IPS-15b (cell line): ENCODE measurements around the gene NBPF12.
A peak's percentile ranks its signal among the peaks of the same experiment; 100 is the strongest.
"Not testable (repeated sequence)": the region's sequence is repeated elsewhere in the genome, so short reads cannot be mapped to it uniquely, and the experiment has no call there.

Source experiments
- H3K27me3 ChIP-seq: one replicate; pipeline ENCODE4 v1.6.1; 2013; ENCODE audit warnings: low read length; ENCODE audit not compliant: control insufficient read depth, insufficient read depth
- H3K36me3 ChIP-seq: one replicate; pipeline ENCODE4 v1.6.1; 2013; ENCODE audit warnings: low read length; ENCODE audit not compliant: control insufficient read depth, insufficient read depth
- H3K4me1 ChIP-seq: one replicate; pipeline ENCODE4 v1.6.1; 2013; ENCODE audit warnings: mild to moderate bottlenecking, low read length; ENCODE audit not compliant: control insufficient read depth, insufficient read depth
- H3K4me3 ChIP-seq: one replicate; pipeline ENCODE4 v1.5.1; 2013; ENCODE audit warnings: low read depth, low read length
- H3K9ac ChIP-seq: one replicate; pipeline ENCODE4 v1.6.1; 2013; ENCODE audit warnings: low read depth, mild to moderate bottlenecking, low read length
- H3K9me3 ChIP-seq: one replicate; pipeline ENCODE4 v1.6.1; 2013; ENCODE audit warnings: mild to moderate bottlenecking, low read length; ENCODE audit not compliant: control insufficient read depth, insufficient read depth

NBPF12 gene

DNA sequence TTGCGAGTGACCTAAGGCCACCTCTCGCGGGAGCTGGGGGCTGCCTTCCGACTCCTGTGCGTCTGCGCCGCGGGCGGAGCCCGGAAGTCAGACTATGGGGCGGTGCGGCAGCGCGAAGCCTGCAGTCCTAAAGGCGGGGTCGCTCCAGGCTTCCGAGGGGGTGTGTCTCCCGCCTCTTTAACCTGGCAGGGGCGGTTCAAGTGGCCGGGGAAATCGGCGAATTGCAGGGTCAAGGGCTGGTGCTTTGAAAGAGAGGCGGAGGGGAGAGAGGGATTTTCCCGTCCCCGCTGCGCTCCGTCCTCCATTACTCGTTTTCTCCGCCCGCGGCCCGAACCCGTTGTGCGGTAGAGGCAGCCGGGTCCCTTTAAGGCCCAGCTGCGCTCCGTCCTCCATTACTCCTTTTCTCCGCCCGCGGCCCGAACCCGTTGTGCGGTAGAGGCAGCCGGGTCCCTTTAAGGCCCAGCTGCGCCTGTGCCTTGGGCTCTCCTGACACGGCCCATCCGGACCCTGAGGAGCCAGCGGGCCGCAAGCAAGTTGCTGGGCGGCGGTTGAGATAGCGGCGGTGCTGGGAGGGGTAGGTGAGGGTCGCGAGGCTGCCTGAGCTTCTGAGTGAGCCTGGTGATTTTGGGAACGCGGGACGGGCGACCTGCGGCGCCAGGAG is at the start of gene NBPF12:
NBPF12 (plus strand) TSS at position 83 of the 661 bp plus-strand sequence. CDS start 21,820 bp downstream, outside the sequence.
- not testable (repeated sequence) for H3K27me3 ChIP-seq, H3K36me3 ChIP-seq, H3K4me1 ChIP-seq, H3K9me3 ChIP-seq
- H3K4me3 ChIP-seq = peak within 1 kb of the TSS; percentile 56
- peak within 1 kb of the TSS; percentile 47 for H3K9ac ChIP-seq

DNA sequence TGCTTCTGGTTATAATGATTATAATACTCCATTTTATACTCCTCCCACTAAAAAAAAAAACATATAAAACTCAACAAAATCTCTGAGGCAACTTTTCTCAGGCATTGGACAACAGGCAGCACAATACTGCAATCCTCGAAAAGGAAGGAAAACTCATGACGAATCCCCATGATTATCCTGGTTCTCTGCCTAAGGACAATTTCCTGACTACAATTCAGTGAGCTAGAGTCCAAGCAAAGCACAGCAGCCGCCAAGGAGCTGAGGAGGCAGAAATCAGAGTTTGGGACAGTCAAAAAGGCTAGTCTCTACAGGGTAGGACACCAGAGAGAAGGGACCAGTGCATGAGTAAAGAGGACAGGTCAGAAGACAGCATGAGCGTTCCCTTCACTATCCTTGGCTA is 46.8 kb upstream of the NBPF12 start:
- H3K4me3 ChIP-seq, H3K9ac ChIP-seq, H3K36me3 ChIP-seq, H3K4me1 ChIP-seq, H3K27me3 ChIP-seq, H3K9me3 ChIP-seq: not testable (repeated sequence)

DNA sequence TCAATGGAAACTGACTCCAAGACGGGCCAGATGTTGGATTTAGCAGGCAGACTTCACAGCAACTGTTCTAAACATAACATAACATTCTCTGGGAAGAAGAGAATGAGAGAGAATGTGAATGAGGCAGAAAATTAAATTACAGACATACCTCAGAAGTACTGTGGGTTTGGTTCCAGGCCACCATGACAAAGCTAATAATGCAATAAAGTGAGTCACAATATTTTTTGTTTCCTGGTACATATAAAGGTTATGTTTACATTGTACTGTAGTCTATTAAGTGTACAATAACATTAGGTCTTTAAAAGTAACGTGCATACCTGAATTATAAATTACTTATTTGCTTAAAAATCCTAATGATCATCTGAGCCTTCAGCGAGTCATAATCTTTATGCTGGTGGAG is 45.8 kb upstream of the NBPF12 start:
- not testable (repeated sequence) for H3K27me3 ChIP-seq, H3K4me3 ChIP-seq, H3K9ac ChIP-seq, H3K36me3 ChIP-seq, H3K9me3 ChIP-seq, H3K4me1 ChIP-seq

DNA sequence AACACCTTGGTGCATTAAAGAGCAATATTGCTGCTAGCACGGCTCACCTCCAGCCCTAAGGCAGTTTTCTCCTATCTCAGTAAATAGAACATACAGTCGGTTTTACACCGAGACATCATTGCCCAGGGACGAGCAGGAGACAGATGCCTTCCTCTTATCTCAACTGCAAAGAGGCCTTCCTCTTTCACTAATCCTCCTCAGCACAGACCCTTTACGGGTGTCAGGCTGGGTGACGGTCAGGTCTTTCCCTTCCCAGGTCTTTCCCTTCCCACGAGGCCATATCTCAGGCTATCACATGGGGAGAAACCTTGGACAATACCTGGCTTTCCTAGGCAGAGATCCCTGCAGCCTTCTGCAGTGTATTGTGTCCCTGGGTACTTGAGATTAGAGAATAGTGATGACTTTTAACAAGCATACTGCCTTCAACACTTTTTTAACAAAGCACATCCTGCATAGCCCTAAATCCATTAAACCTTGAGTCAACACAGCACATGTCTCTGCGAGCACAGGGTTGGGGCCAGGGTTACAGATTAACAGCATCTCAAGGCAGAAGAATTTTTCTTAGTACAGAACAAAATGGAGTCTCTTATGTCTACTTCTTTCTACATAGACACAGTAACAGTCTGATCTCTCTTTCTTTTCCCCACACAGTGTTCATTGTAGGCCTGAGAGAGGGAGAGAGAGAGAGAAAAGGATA is 30.4 kb upstream of the NBPF12 start:
- not testable (repeated sequence) for H3K36me3 ChIP-seq, H3K4me1 ChIP-seq, H3K4me3 ChIP-seq, H3K27me3 ChIP-seq, H3K9ac ChIP-seq, H3K9me3 ChIP-seq

GRCh38 chr1:146912975-146913374 is 25.1 kb upstream of the NBPF12 start:
- H3K27me3 ChIP-seq, H3K4me3 ChIP-seq, H3K9ac ChIP-seq, H3K36me3 ChIP-seq, H3K9me3 ChIP-seq, H3K4me1 ChIP-seq: not testable (repeated sequence)

DNA sequence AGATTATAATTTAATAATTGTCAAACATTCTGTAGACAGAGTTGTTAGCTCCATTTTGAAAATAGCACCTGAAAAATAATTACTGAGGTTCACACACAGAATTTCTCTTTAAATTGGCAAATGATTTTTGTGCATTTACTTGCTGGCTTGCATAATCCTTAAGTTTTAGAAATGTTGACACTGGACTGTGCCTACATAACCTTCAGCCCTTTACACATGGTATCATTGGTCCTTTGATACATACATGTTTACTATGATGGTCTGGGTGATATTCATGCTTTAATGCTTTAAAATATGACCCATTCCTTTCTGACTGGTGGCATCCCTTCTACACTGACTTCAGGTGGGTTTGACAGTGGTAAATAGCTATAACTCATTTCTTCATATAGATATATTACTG is 17.3 kb upstream of the NBPF12 start:
- H3K27me3 ChIP-seq, H3K36me3 ChIP-seq, H3K9ac ChIP-seq, H3K4me1 ChIP-seq, H3K9me3 ChIP-seq, H3K4me3 ChIP-seq: not testable (repeated sequence)

- not testable (repeated sequence) for H3K9ac ChIP-seq, H3K27me3 ChIP-seq, H3K9me3 ChIP-seq, H3K4me1 ChIP-seq, H3K4me3 ChIP-seq, H3K36me3 ChIP-seq
Observed at GRCh38 chr1:146922614-146923013, 15.5 kb upstream of the NBPF12 start.

GRCh38 chr1:146924106-146924505 is 14.0 kb upstream of the NBPF12 start:
- not testable (repeated sequence) for H3K9ac ChIP-seq, H3K36me3 ChIP-seq, H3K9me3 ChIP-seq, H3K4me3 ChIP-seq, H3K27me3 ChIP-seq, H3K4me1 ChIP-seq

GRCh38 chr1:146926413-146926812 is 11.7 kb upstream of the NBPF12 start:
- not testable (repeated sequence) for H3K27me3 ChIP-seq, H3K9ac ChIP-seq, H3K4me1 ChIP-seq, H3K9me3 ChIP-seq, H3K36me3 ChIP-seq, H3K4me3 ChIP-seq

- not testable (repeated sequence) for H3K9me3 ChIP-seq, H3K4me1 ChIP-seq, H3K9ac ChIP-seq, H3K27me3 ChIP-seq, H3K36me3 ChIP-seq, H3K4me3 ChIP-seq
Observed at GRCh38 chr1:146930225-146930624, 7.9 kb upstream of the NBPF12 start.

GRCh38 chr1:146934390-146935223 is 3.5 kb upstream of the NBPF12 start:
- H3K36me3 ChIP-seq, H3K9ac ChIP-seq, H3K27me3 ChIP-seq, H3K9me3 ChIP-seq, H3K4me1 ChIP-seq, H3K4me3 ChIP-seq: not testable (repeated sequence)

GRCh38 chr1:146937462-146937861 is 662 bp upstream of the NBPF12 start:
- H3K9me3 ChIP-seq, H3K36me3 ChIP-seq, H3K4me3 ChIP-seq, H3K4me1 ChIP-seq, H3K27me3 ChIP-seq, H3K9ac ChIP-seq: not testable (repeated sequence)
